ENCODE measurements around the gene WRNIP1. TPM values are rescaled to one million over a fixed set of nuclear protein-coding genes. Genes with fewer than 3 reads are reported as not detected.
A peak's percentile ranks its signal among the peaks of the same experiment; 100 is the strongest.

WRNIP1 gene
- total RNA-seq, 4 donors from 2014 or later = 70.6 to 99.9 (median 84.1) TPM

DNA sequence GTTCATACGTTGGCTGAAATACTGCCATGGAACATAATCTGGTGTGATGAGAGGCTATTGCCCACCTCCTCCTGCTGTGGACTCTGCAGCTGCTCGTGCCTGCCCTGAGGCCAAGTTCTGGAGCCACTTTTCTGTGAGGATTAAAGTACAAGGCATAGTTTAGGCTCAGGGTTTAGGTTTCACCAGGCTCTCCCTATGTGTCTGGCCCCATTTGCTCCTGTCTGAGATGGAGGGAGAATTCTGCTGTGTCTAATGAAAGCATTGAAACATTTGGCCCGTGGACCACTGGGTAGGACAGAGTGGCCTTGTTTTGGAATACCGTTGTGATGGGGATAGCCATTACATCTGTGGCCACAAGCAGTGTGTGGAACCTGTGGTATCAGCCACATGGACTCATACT is 5.9 kb downstream of the WRNIP1 start:
- H3K36me3 ChIP-seq = no peaks in the 10 kb centered on the region
- H3K9me3 ChIP-seq = no peaks in the 10 kb centered on the region
- H3K4me3 ChIP-seq (replicated peaks in 1 of 3) = no peak overlapping the region
- no peak overlapping the region for H3K27ac ChIP-seq
- peaks cover 30 to 46% of the 10 kb centered on the region in 2 donors for H3K4me1 ChIP-seq
- 96% methylated on average over 4 of the region's 4 CpGs for WGBS, 2 donors
- H3K27me3 ChIP-seq = no peaks in the 10 kb centered on the region
- no peak for DNase-seq
- intact Hi-C loops (cut with DNase I) = no loop called here
- TF ChIP-seq, protein P1, sequence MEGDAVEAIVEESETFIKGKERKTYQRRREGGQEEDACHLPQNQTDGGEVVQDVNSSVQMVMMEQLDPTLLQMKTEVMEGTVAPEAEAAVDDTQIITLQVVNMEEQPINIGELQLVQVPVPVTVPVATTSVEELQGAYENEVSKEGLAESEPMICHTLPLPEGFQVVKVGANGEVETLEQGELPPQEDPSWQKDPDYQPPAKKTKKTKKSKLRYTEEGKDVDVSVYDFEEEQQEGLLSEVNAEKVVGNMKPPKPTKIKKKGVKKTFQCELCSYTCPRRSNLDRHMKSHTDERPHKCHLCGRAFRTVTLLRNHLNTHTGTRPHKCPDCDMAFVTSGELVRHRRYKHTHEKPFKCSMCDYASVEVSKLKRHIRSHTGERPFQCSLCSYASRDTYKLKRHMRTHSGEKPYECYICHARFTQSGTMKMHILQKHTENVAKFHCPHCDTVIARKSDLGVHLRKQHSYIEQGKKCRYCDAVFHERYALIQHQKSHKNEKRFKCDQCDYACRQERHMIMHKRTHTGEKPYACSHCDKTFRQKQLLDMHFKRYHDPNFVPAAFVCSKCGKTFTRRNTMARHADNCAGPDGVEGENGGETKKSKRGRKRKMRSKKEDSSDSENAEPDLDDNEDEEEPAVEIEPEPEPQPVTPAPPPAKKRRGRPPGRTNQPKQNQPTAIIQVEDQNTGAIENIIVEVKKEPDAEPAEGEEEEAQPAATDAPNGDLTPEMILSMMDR (IDR thresholded peaks at IDR 0.05) = no peak
- TF ChIP-seq POLR2A (IDR thresholded peaks at IDR 0.05) = no peak

DNA sequence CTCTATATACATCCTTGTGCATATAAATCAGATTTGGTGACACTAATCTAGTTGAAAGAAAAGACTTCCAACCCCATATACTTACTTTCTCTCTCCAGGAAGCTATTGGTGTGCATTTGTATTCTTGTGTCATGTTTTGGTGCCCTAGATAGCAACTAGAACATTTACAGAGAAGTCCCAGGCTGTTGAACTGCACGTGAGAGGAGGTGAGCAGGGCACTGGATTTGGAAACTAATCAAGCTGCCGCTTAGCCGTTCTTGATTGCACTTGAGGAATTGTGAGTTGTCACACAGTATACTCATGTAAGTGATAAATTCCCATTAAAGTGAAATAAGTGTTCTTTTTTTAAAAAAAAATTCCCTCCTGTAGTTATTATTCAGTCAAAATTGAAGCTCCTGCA is 7.6 kb downstream of the WRNIP1 start:
- 40 to 41% methylated on average over 3 of the region's 3 CpGs for WGBS, 2 donors
- Histone ChIP-seq H3K4me1 (peaks cover 32 to 47% of the 10 kb centered on the region in 2 donors), H3K36me3 (no peaks in the 10 kb centered on the region), H3K4me3 (replicated peaks in 1 of 3) (no peak overlapping the region), H3K9me3 (no peaks in the 10 kb centered on the region), H3K27ac (no peak overlapping the region), H3K27me3 (no peaks in the 10 kb centered on the region)
- intact Hi-C loops (cut with DNase I) = no loop called here
- TF ChIP-seq POLR2A (IDR thresholded peaks at IDR 0.05) = no peak
- TF ChIP-seq, protein P1 (IDR thresholded peaks at IDR 0.05) = no peak
- DNase-seq = peak; percentile 30 to 53

DNA sequence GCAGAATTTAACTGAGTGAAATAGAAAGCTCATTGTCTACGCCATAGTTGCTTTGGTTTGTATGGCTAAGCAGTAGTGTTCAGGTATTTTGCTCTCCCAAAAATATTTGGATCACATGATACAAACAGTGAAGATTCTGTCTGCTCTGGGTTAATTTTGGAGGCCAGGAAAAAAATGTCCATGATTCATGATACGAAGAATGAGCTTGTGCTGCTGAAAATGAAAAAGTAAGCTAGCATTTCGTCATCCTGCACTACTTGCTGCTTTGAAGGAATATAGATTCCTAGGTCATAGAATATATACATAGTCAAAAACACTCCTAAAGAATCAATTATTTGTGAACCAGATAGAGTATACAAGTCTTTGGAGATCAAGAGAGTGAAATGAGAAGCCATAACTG is 8.3 kb downstream of the WRNIP1 start:
- H3K4me1 ChIP-seq = peaks cover 26 to 42% of the 10 kb centered on the region in 2 donors
- 66 to 94% methylated on average over 3 of the region's 3 CpGs for WGBS, 2 donors
- TF ChIP-seq, protein P1 (IDR thresholded peaks at IDR 0.05) = no peak
- TF ChIP-seq POLR2A (IDR thresholded peaks at IDR 0.05) = no peak
- H3K9me3 ChIP-seq = no peaks in the 10 kb centered on the region
- DNase-seq = no peak
- no peak overlapping the region for H3K27ac ChIP-seq
- intact Hi-C loops (cut with DNase I) = no loop called here
- no peak overlapping the region for H3K4me3 ChIP-seq (replicated peaks in 1 of 3)
- H3K36me3 ChIP-seq = no peaks in the 10 kb centered on the region
- no peaks in the 10 kb centered on the region for H3K27me3 ChIP-seq

DNA sequence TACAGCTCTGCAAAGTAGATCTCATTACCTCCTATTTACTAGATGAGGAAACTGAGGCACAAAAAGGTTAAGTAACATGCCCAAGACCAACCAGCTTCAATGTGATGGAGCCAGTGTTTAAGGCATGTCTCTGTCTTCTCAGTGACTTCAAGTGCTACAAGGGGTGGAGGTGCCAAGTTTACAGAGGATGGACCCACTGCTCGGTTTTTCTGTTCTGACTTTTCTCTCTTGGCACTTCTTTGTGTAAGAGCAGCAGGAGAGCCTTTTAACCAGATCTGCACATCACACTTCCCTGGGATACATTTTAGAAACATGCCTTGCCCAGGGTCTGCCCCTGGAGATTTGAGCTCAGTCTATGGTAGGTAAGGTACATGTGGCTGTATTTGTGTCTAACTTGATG is 9.8 kb downstream of the WRNIP1 start:
- 76 to 94% methylated on average over 1 of the region's 1 CpG for WGBS, 2 donors
- intact Hi-C loops (cut with DNase I) = no loop called here
- no peak for DNase-seq
- H3K27ac ChIP-seq = no peak overlapping the region
- no peaks in the 10 kb centered on the region for H3K27me3 ChIP-seq
- TF ChIP-seq, protein P1 (IDR thresholded peaks at IDR 0.05) = no peak
- no peak for TF ChIP-seq POLR2A (IDR thresholded peaks at IDR 0.05)
- H3K4me3 ChIP-seq (replicated peaks in 1 of 3) = no peak overlapping the region
- peaks cover 0 to 3% of the 10 kb centered on the region in 2 donors for H3K36me3 ChIP-seq
- H3K9me3 ChIP-seq = no peaks in the 10 kb centered on the region
- peaks cover 13 to 35% of the 10 kb centered on the region in 2 donors for H3K4me1 ChIP-seq

DNA sequence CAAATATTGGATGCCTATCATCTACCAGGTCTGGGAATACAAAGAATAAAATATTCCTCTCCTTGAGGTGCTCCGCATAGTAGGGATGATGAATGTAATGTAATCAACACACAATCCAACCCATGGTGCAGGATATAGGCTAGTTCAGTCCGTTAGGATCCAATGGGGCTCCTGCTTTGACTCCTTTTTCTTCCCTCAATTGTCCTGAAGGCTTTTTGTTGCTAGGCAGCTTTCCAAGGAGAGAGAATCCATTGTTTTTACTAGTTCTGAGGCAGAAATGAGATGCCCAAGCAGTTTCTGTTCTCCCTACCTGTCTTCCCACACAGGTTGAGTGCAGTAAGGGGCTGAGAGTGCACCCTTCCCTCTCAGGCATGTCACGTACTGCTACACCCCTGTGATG is 12.1 kb downstream of the WRNIP1 start:
- intact Hi-C loops (cut with DNase I) = no loop called here
- H3K36me3 ChIP-seq = peaks cover 0 to 3% of the 10 kb centered on the region in 2 donors
- no peak overlapping the region for H3K27ac ChIP-seq
- no peak for DNase-seq
- 93 to 94% methylated on average over 3 of the region's 3 CpGs for WGBS, 2 donors
- peaks cover 17 to 39% of the 10 kb centered on the region in 2 donors for H3K4me1 ChIP-seq
- H3K27me3 ChIP-seq = no peaks in the 10 kb centered on the region
- TF ChIP-seq POLR2A (IDR thresholded peaks at IDR 0.05) = no peak
- no peak overlapping the region for H3K4me3 ChIP-seq (replicated peaks in 1 of 3)
- H3K9me3 ChIP-seq = no peaks in the 10 kb centered on the region

Data from thyroid gland (tissue), 4 donors.